Measurements from ENCODE around the gene PRDM12.

- no peak for TF ChIP-seq POLR2A (IDR thresholded peaks at IDR 0.05)
- TF ChIP-seq CTCF (IDR thresholded peaks at IDR 0.05): no peak
These were observed 1.3 kb downstream of the PRDM12 start for GRCh38 chr9:130665431-130666392.
